Activated CD4-positive, alpha-beta T cell treated with anti-CD3 and anti-CD28 coated beads, Interleukin-2, amount 10 ng/mL, durations not matched to agents 7 days and 5 days (primary cell): ENCODE measurements around the gene ANO7. TPM values are rescaled to one million over a fixed set of nuclear protein-coding genes. Genes with fewer than 3 reads are reported as not detected.

Experiments used
- CTCF ChIA-PET: fragments of 350-600 bp; sonication (Branson Sonifier 250); formaldehyde crosslinking; loops from one replicate; lab custom pipeline; 2021; ENCODE audit warnings: antibody characterized with exemption; lab: Charles Lee
- POLR2A ChIA-PET: fragments of 350-600 bp; sonication (Branson Sonifier 250); formaldehyde crosslinking; loops from one replicate; lab custom pipeline; 2021; ENCODE audit warnings: antibody characterized with exemption; lab: Charles Lee
- DNase-seq: peaks from one replicate; pipeline ENCODE4 v3.0.0-alpha.2; 2020
- H3K27ac Mint-ChIP-seq: one replicate; pipeline ENCODE4 v1.8.0; 2021; ENCODE audit warnings: mild to moderate bottlenecking, moderate library complexity, mixed read lengths
- H3K27me3 Mint-ChIP-seq: one replicate; pipeline ENCODE4 v1.8.0; 2021; ENCODE audit warnings: mixed read lengths
- H3K36me3 Mint-ChIP-seq: one replicate; pipeline ENCODE4 v1.8.0; 2021; ENCODE audit warnings: low read depth, mixed read lengths
- H3K4me1 Mint-ChIP-seq: one replicate; pipeline ENCODE4 v1.8.0; 2021; ENCODE audit warnings: mixed read lengths
- H3K4me3 Mint-ChIP-seq: one replicate; pipeline ENCODE4 v1.8.0; 2021; ENCODE audit warnings: mild to moderate bottlenecking, moderate library complexity, mixed read lengths
- H3K9me3 Mint-ChIP-seq: one replicate; pipeline ENCODE4 v1.8.0; 2021; ENCODE audit warnings: mixed read lengths
- total RNA-seq, 2 experiments: library from RNA; stranded (reverse); gene quantifications; one replicate each; pipeline ENCODE4 v1.2.3, GENCODE V29; 2021

ANO7 gene
- total RNA-seq, 2 experiments from 2014 or later = 0.12 TPM

- no peaks in the 10 kb centered on the region for H3K4me1 Mint-ChIP-seq
- POLR2A ChIA-PET = no interaction called here
- H3K27me3 Mint-ChIP-seq = no peaks in the 10 kb centered on the region
- CTCF ChIA-PET = interaction anchor here (0.7 kb wide), 1 partner anchor 77 kb away, joined by 3 read pairs; no protein-coding TSS in a partner anchor
- no peaks in the 10 kb centered on the region for H3K9me3 Mint-ChIP-seq
- no peak for DNase-seq
- no peaks in the 10 kb centered on the region for H3K36me3 Mint-ChIP-seq
- no peak overlapping the region for H3K4me3 Mint-ChIP-seq
- no peak overlapping the region for H3K27ac Mint-ChIP-seq
Observed at GRCh38 chr2:241208058-241208457, 19.6 kb downstream of the ANO7 start.

GRCh38 chr2:241209271-241209670, 20.8 kb downstream of the ANO7 start:
- no peaks in the 10 kb centered on the region for H3K27me3 Mint-ChIP-seq
- ChIA-PET POLR2A (no interaction called here), CTCF (no interaction called here)
- no peaks in the 10 kb centered on the region for H3K36me3 Mint-ChIP-seq
- H3K9me3 Mint-ChIP-seq = no peaks in the 10 kb centered on the region
- no peak overlapping the region for H3K4me3 Mint-ChIP-seq
- no peak for DNase-seq
- no peak overlapping the region for H3K27ac Mint-ChIP-seq
- no peaks in the 10 kb centered on the region for H3K4me1 Mint-ChIP-seq

- Mint-ChIP-seq H3K9me3 (no peaks in the 10 kb centered on the region), H3K27me3 (peaks cover 4% of the 10 kb centered on the region), H3K4me1 (no peaks in the 10 kb centered on the region), H3K36me3 (no peaks in the 10 kb centered on the region), H3K27ac (no peak overlapping the region), H3K4me3 (no peak overlapping the region)
- ChIA-PET POLR2A (no interaction called here), CTCF (no interaction called here)
- DNase-seq = no peak
Observed at GRCh38 chr2:241211276-241211675, 22.8 kb downstream of the ANO7 start.

- Mint-ChIP-seq H3K9me3 (no peaks in the 10 kb centered on the region), H3K27me3 (peaks cover 15% of the 10 kb centered on the region), H3K4me3 (no peak overlapping the region), H3K36me3 (no peaks in the 10 kb centered on the region), H3K27ac (no peak overlapping the region), H3K4me1 (peaks cover 1% of the 10 kb centered on the region)
- POLR2A ChIA-PET = interaction anchor here (0.6 kb wide), 1 partner anchor 114 kb away, joined by 3 read pairs; no protein-coding TSS in a partner anchor
- DNase-seq = no peak
- CTCF ChIA-PET = no interaction called here
Observed at GRCh38 chr2:241213041-241213440, 24.6 kb downstream of the ANO7 start.

GRCh38 chr2:241213567-241213966, 25.1 kb downstream of the ANO7 start:
- CTCF ChIA-PET = no interaction called here
- H3K4me3 Mint-ChIP-seq = no peak overlapping the region
- peaks cover 17% of the 10 kb centered on the region for H3K27me3 Mint-ChIP-seq
- peaks cover 4% of the 10 kb centered on the region for H3K4me1 Mint-ChIP-seq
- no peak overlapping the region for H3K27ac Mint-ChIP-seq
- H3K9me3 Mint-ChIP-seq = no peaks in the 10 kb centered on the region
- POLR2A ChIA-PET = no interaction called here
- H3K36me3 Mint-ChIP-seq = no peaks in the 10 kb centered on the region
- DNase-seq = no peak

- H3K4me1 Mint-ChIP-seq = peaks cover 10% of the 10 kb centered on the region
- H3K4me3 Mint-ChIP-seq = no peak overlapping the region
- H3K27me3 Mint-ChIP-seq = peaks cover 24% of the 10 kb centered on the region
- no peaks in the 10 kb centered on the region for H3K9me3 Mint-ChIP-seq
- ChIA-PET POLR2A (no interaction called here), CTCF (no interaction called here)
- no peaks in the 10 kb centered on the region for H3K36me3 Mint-ChIP-seq
- no peak for DNase-seq
- H3K27ac Mint-ChIP-seq = no peak overlapping the region
Observed at GRCh38 chr2:241214209-241214608, 25.7 kb downstream of the ANO7 start.

GRCh38 chr2:241214766-241215165, 26.3 kb downstream of the ANO7 start:
- H3K4me3 Mint-ChIP-seq = no peak overlapping the region
- POLR2A ChIA-PET = no interaction called here
- no peak for DNase-seq
- CTCF ChIA-PET = no interaction called here
- H3K27me3 Mint-ChIP-seq = peaks cover 28% of the 10 kb centered on the region
- no peak overlapping the region for H3K27ac Mint-ChIP-seq
- H3K36me3 Mint-ChIP-seq = no peaks in the 10 kb centered on the region
- no peaks in the 10 kb centered on the region for H3K9me3 Mint-ChIP-seq
- peaks cover 12% of the 10 kb centered on the region for H3K4me1 Mint-ChIP-seq

GRCh38 chr2:241215421-241215820, 26.9 kb downstream of the ANO7 start:
- ChIA-PET CTCF (no interaction called here), POLR2A (no interaction called here)
- Mint-ChIP-seq H3K27me3 (peaks cover 33% of the 10 kb centered on the region), H3K4me1 (peaks cover 12% of the 10 kb centered on the region), H3K4me3 (no peak overlapping the region), H3K36me3 (no peaks in the 10 kb centered on the region), H3K27ac (no peak overlapping the region), H3K9me3 (no peaks in the 10 kb centered on the region)
- no peak for DNase-seq

GRCh38 chr2:241216211-241216761, 27.8 kb downstream of the ANO7 start:
- CTCF ChIA-PET = interaction anchor here (1.2 kb wide), 1 partner anchor 15 kb away, joined by 6 read pairs; no protein-coding TSS in a partner anchor
- no peaks in the 10 kb centered on the region for H3K36me3 Mint-ChIP-seq
- peaks cover 33% of the 10 kb centered on the region for H3K27me3 Mint-ChIP-seq
- DNase-seq = no peak
- POLR2A ChIA-PET = no interaction called here
- H3K27ac Mint-ChIP-seq = no peak overlapping the region
- no peaks in the 10 kb centered on the region for H3K9me3 Mint-ChIP-seq
- H3K4me3 Mint-ChIP-seq = peak overlapping the region; percentile 44
- H3K4me1 Mint-ChIP-seq = peaks cover 12% of the 10 kb centered on the region

GRCh38 chr2:241217320-241218031, 29.0 kb downstream of the ANO7 start:
- POLR2A ChIA-PET = no interaction called here
- DNase-seq = peak; percentile 19
- Mint-ChIP-seq H3K9me3 (no peaks in the 10 kb centered on the region), H3K4me3 (peak overlapping the region; percentile 63), H3K4me1 (peaks cover 12% of the 10 kb centered on the region), H3K36me3 (no peaks in the 10 kb centered on the region), H3K27ac (peak overlapping the region; percentile 50), H3K27me3 (peaks cover 33% of the 10 kb centered on the region)
- CTCF ChIA-PET = interaction anchor here (1.2 kb wide), 1 partner anchor 14 kb away, joined by 6 read pairs; no protein-coding TSS in a partner anchor

- peak; percentile 36 for DNase-seq
- Mint-ChIP-seq H3K27ac (peak overlapping the region; percentile 66), H3K4me3 (peak overlapping the region; percentile 70), H3K27me3 (peaks cover 33% of the 10 kb centered on the region), H3K36me3 (no peaks in the 10 kb centered on the region), H3K9me3 (no peaks in the 10 kb centered on the region), H3K4me1 (peaks cover 12% of the 10 kb centered on the region)
- POLR2A ChIA-PET = interaction anchor here (0.6 kb wide), 1 partner anchor 36 kb away, joined by 3 read pairs; no protein-coding TSS in a partner anchor
- CTCF ChIA-PET = interaction anchor here (0.7 to 1.0 kb wide), 2 partner anchors 8 to 10 kb away, joined by 3 to 5 read pairs; no protein-coding TSS in a partner anchor
Observed at GRCh38 chr2:241218131-241219029, 29.9 kb downstream of the ANO7 start.

- no peaks in the 10 kb centered on the region for H3K36me3 Mint-ChIP-seq
- peak overlapping the region; percentile 70 for H3K4me3 Mint-ChIP-seq
- POLR2A ChIA-PET = interaction anchor here (0.6 kb wide), 1 partner anchor 36 kb away, joined by 3 read pairs; no protein-coding TSS in a partner anchor
- CTCF ChIA-PET = interaction anchor here (0.7 to 1.0 kb wide), 2 partner anchors 9 kb away, joined by 3 to 5 read pairs; no protein-coding TSS in a partner anchor
- H3K4me1 Mint-ChIP-seq = peaks cover 12% of the 10 kb centered on the region
- H3K27me3 Mint-ChIP-seq = peaks cover 33% of the 10 kb centered on the region
- H3K9me3 Mint-ChIP-seq = no peaks in the 10 kb centered on the region
- H3K27ac Mint-ChIP-seq = no peak overlapping the region
- no peak for DNase-seq
Observed at GRCh38 chr2:241219030-241219382, 30.5 kb downstream of the ANO7 start.
